Stimulated activated naive CD8-positive, alpha-beta T cell treated with anti-CD3 and anti-CD28 coated beads, Interleukin-15, amount 100 ng/mL, for 72 hours (primary cell): Measurements from ENCODE around the gene GLP2R.
A peak's percentile ranks its signal among the peaks of the same experiment; 100 is the strongest.

ENCODE experiments used
- ATAC-seq: fragments of 150-1000 bp; cut with Tn5 transposase; 2 replicates; pipeline ENCODE4 v1.10.0; 2021; ENCODE audit warnings: mild to moderate bottlenecking, moderate library complexity
- DNase-seq, 2 donors: peaks; one replicate each; pipeline ENCODE4 v3.0.0; 2021 to 2022
- H3K27ac Mint-ChIP-seq, 2 donors: one replicate each; pipeline ENCODE4 v1.8.0; 2022; ENCODE audit warnings: mild to moderate bottlenecking in 2 of 2, mixed read lengths in 2 of 2, moderate library complexity in 2 of 2
- H3K27me3 Mint-ChIP-seq: one replicate; pipeline ENCODE4 v1.8.0; 2022; ENCODE audit warnings: mixed read lengths
- H3K4me1 Mint-ChIP-seq: one replicate; pipeline ENCODE4 v1.8.0; 2022; ENCODE audit warnings: mild to moderate bottlenecking, mixed read lengths
- H3K4me3 Mint-ChIP-seq, 2 donors: one replicate each; pipeline ENCODE4 v1.8.0; 2022; ENCODE audit warnings: mild to moderate bottlenecking in 2 of 2, mixed read lengths in 2 of 2, moderate library complexity in 1 of 2
- H3K9me3 Mint-ChIP-seq, 2 donors: one replicate each; pipeline ENCODE4 v1.8.0; 2022; ENCODE audit warnings: mixed read lengths in 2 of 2

The GLP2R gene

GRCh38 chr17:9894231-9894630 is 68.5 kb downstream of the GLP2R start:
- ATAC-seq: no peak
- no peaks in the 10 kb centered on the region for H3K4me1 Mint-ChIP-seq
- no peak overlapping the region for H3K4me3 Mint-ChIP-seq
- no peaks in the 10 kb centered on the region for H3K9me3 Mint-ChIP-seq
- H3K27ac Mint-ChIP-seq: peak overlapping the region in 1 of 2 donors; percentile 55
- H3K27me3 Mint-ChIP-seq: peaks cover 36% of the 10 kb centered on the region
- DNase-seq: no peak

GRCh38 chr17:9895923-9896322 is 70.2 kb downstream of the GLP2R start:
- ATAC-seq (no peak), DNase-seq (no peak)
- H3K27me3 Mint-ChIP-seq: peaks cover 53% of the 10 kb centered on the region
- H3K4me3 Mint-ChIP-seq: no peak overlapping the region
- H3K9me3 Mint-ChIP-seq: no peaks in the 10 kb centered on the region
- no peaks in the 10 kb centered on the region for H3K4me1 Mint-ChIP-seq
- no peak overlapping the region for H3K27ac Mint-ChIP-seq

- no peaks in the 10 kb centered on the region for H3K9me3 Mint-ChIP-seq
- H3K27me3 Mint-ChIP-seq: peaks cover 65% of the 10 kb centered on the region
- no peak overlapping the region for H3K27ac Mint-ChIP-seq
- ATAC-seq: no peak
- no peaks in the 10 kb centered on the region for H3K4me1 Mint-ChIP-seq
- DNase-seq: no peak
- H3K4me3 Mint-ChIP-seq: no peak overlapping the region
These were observed 71.7 kb downstream of the GLP2R start for GRCh38 chr17:9897372-9897968.

GRCh38 chr17:9898812-9899211 is 73.1 kb downstream of the GLP2R start:
- Mint-ChIP-seq H3K4me1 (no peaks in the 10 kb centered on the region), H3K9me3 (no peaks in the 10 kb centered on the region), H3K27ac (no peak overlapping the region), H3K4me3 (no peak overlapping the region), H3K27me3 (peaks cover 57% of the 10 kb centered on the region)
- DNase-seq (no peak), ATAC-seq (no peak)

- no peak for ATAC-seq
- Mint-ChIP-seq H3K4me3 (no peak overlapping the region), H3K27me3 (peaks cover 50% of the 10 kb centered on the region), H3K9me3 (no peaks in the 10 kb centered on the region), H3K4me1 (no peaks in the 10 kb centered on the region), H3K27ac (peak overlapping the region in 1 of 2 donors; percentile 58)
- DNase-seq: no peak
These were observed 73.7 kb downstream of the GLP2R start for GRCh38 chr17:9899280-9900043.

- no peak for DNase-seq
These were observed 74.4 kb downstream of the GLP2R start for GRCh38 chr17:9900044-9900594.

GRCh38 chr17:9900784-9901183 is 75.1 kb downstream of the GLP2R start:
- no peak overlapping the region for H3K27ac Mint-ChIP-seq
- no peaks in the 10 kb centered on the region for H3K9me3 Mint-ChIP-seq
- H3K27me3 Mint-ChIP-seq: peaks cover 48% of the 10 kb centered on the region
- no peaks in the 10 kb centered on the region for H3K4me1 Mint-ChIP-seq
- H3K4me3 Mint-ChIP-seq: no peak overlapping the region
- DNase-seq (no peak), ATAC-seq (no peak)

More at GRCh38 chr17:9900044-9900594, 74.4 kb downstream of the GLP2R start:
- no peaks in the 10 kb centered on the region for H3K9me3 Mint-ChIP-seq
- H3K4me3 Mint-ChIP-seq: no peak overlapping the region
- peak overlapping the region in 1 of 2 donors; percentile 1 for H3K27ac Mint-ChIP-seq
- H3K27me3 Mint-ChIP-seq: peaks cover 48% of the 10 kb centered on the region
- ATAC-seq: no peak
- H3K4me1 Mint-ChIP-seq: no peaks in the 10 kb centered on the region

- DNase-seq: no peak
- Mint-ChIP-seq H3K27ac (no peak overlapping the region), H3K4me3 (no peak overlapping the region), H3K27me3 (peaks cover 38% of the 10 kb centered on the region), H3K9me3 (no peaks in the 10 kb centered on the region), H3K4me1 (no peaks in the 10 kb centered on the region)
- no peak for ATAC-seq
These were observed 76.4 kb downstream of the GLP2R start for GRCh38 chr17:9902120-9902519.

- no peak overlapping the region for H3K4me3 Mint-ChIP-seq
- ATAC-seq: no peak
- DNase-seq: no peak
- H3K9me3 Mint-ChIP-seq: no peaks in the 10 kb centered on the region
- H3K4me1 Mint-ChIP-seq: no peaks in the 10 kb centered on the region
- H3K27ac Mint-ChIP-seq: peak overlapping the region in 1 of 2 donors; percentile 49
- peaks cover 30% of the 10 kb centered on the region for H3K27me3 Mint-ChIP-seq
These were observed 78.8 kb downstream of the GLP2R start for GRCh38 chr17:9904277-9905077.

GRCh38 chr17:9905078-9905415 is 79.3 kb downstream of the GLP2R start, which contains the start of gene RCVRN:
Gene RCVRN, minus strand, starts transcription at chr17:9905271. Its CDS starts 91 bp downstream, at chr17:9905180.
- Mint-ChIP-seq H3K27ac (peak within 1 kb of the TSS in 1 of 2 donors; percentile 49), H3K4me3 (no peak within 1 kb of the TSS), H3K9me3 (no peaks in the 10 kb centered on the region), H3K27me3 (peaks cover 29% of the 10 kb centered on the region), H3K4me1 (no peaks in the 10 kb centered on the region)
- ATAC-seq (no peak), DNase-seq (no peak)

GRCh38 chr17:9905902-9906301 is 80.2 kb downstream of the GLP2R start:
- peak; percentile 50 for ATAC-seq
- H3K27me3 Mint-ChIP-seq: peaks cover 20% of the 10 kb centered on the region
- no peak overlapping the region for H3K27ac Mint-ChIP-seq
- no peak overlapping the region for H3K4me3 Mint-ChIP-seq
- H3K9me3 Mint-ChIP-seq: no peaks in the 10 kb centered on the region
- DNase-seq: peak in 1 of 2 donors; percentile 18
- no peaks in the 10 kb centered on the region for H3K4me1 Mint-ChIP-seq

GRCh38 chr17:9906616-9907015 is 80.9 kb downstream of the GLP2R start:
- ATAC-seq (no peak), DNase-seq (no peak)
- no peak overlapping the region for H3K27ac Mint-ChIP-seq
- H3K9me3 Mint-ChIP-seq: no peaks in the 10 kb centered on the region
- no peak overlapping the region for H3K4me3 Mint-ChIP-seq
- no peaks in the 10 kb centered on the region for H3K4me1 Mint-ChIP-seq
- H3K27me3 Mint-ChIP-seq: peaks cover 13% of the 10 kb centered on the region

- no peak overlapping the region for H3K27ac Mint-ChIP-seq
- ATAC-seq (no peak), DNase-seq (no peak)
- H3K9me3 Mint-ChIP-seq: no peaks in the 10 kb centered on the region
- no peaks in the 10 kb centered on the region for H3K4me1 Mint-ChIP-seq
- no peak overlapping the region for H3K4me3 Mint-ChIP-seq
- H3K27me3 Mint-ChIP-seq: peaks cover 8% of the 10 kb centered on the region
These were observed 81.4 kb downstream of the GLP2R start for GRCh38 chr17:9907131-9907530.

GRCh38 chr17:9907883-9908648 is 82.3 kb downstream of the GLP2R start:
- Mint-ChIP-seq H3K4me3 (no peak overlapping the region), H3K4me1 (no peaks in the 10 kb centered on the region), H3K27me3 (peaks cover 7% of the 10 kb centered on the region), H3K27ac (peak overlapping the region in 1 of 2 donors; percentile 19), H3K9me3 (no peaks in the 10 kb centered on the region)
- no peak for DNase-seq
- no peak for ATAC-seq

GRCh38 chr17:9908649-9909042 is 82.9 kb downstream of the GLP2R start:
- Mint-ChIP-seq H3K4me3 (no peak overlapping the region), H3K9me3 (no peaks in the 10 kb centered on the region), H3K4me1 (no peaks in the 10 kb centered on the region), H3K27me3 (peaks cover 7% of the 10 kb centered on the region), H3K27ac (no peak overlapping the region)
- ATAC-seq: no peak
- DNase-seq: no peak
